Mesenchymal stem cell (in vitro differentiated cells and primary cell): ENCODE measurements around the gene UNC5B.
A peak's percentile ranks its signal among the peaks of the same experiment; 100 is the strongest.

Source experiments
- DNase-seq: peaks from one replicate; pipeline ENCODE4 v3.0.0-alpha.2; 2013
- H2AFZ ChIP-seq: one replicate; pipeline ENCODE4 v1.6.1; 2013; ENCODE audit warnings: low read depth, mild to moderate bottlenecking, control low read depth, inconsistent platforms, low read length, moderate library complexity
- H2AK5ac ChIP-seq: 2 replicates; pipeline ENCODE4 v1.6.1; 2013; ENCODE audit warnings: low read length, moderate library complexity, mild to moderate bottlenecking, inconsistent platforms; ENCODE audit not compliant: severe bottlenecking
- H2BK120ac ChIP-seq: one replicate; pipeline ENCODE4 v1.6.1; 2013; ENCODE audit warnings: low read depth, mild to moderate bottlenecking, inconsistent platforms, low read length, moderate library complexity
- H2BK12ac ChIP-seq, 2 experiments: one replicate each; pipeline ENCODE4 v1.6.1; 2013; ENCODE audit warnings: inconsistent platforms in 2 of 2, low read length in 2 of 2, mild to moderate bottlenecking in 2 of 2, moderate library complexity in 2 of 2, control low read depth in 1 of 2
- H2BK15ac ChIP-seq: one replicate; pipeline ENCODE4 v1.6.1; 2013; ENCODE audit warnings: mild to moderate bottlenecking, low read depth, inconsistent platforms; ENCODE audit not compliant: poor library complexity, severe bottlenecking
- H2BK5ac ChIP-seq: 2 replicates; pipeline ENCODE4 v1.6.1; 2013; ENCODE audit warnings: low read depth, mild to moderate bottlenecking, low read length, control low read depth, inconsistent platforms; ENCODE audit not compliant: poor library complexity, severe bottlenecking
- H3K14ac ChIP-seq, 2 experiments: one replicate each; pipeline ENCODE4 v1.6.1; 2013; ENCODE audit warnings: inconsistent platforms in 2 of 2, low read length in 2 of 2, control low read depth in 1 of 2, mild to moderate bottlenecking in 1 of 2, moderate library complexity in 1 of 2
- H3K18ac ChIP-seq, 2 experiments: one replicate each; pipeline ENCODE4 v1.6.1; 2013; ENCODE audit warnings: inconsistent platforms in 2 of 2, low read length in 2 of 2, control low read depth in 1 of 2, low read depth in 1 of 2, mild to moderate bottlenecking in 1 of 2
- H3K23ac ChIP-seq, 2 experiments: one replicate each; pipeline ENCODE4 v1.6.1; 2013; ENCODE audit warnings: inconsistent platforms in 2 of 2, low read length in 2 of 2, mild to moderate bottlenecking in 2 of 2, moderate library complexity in 2 of 2, control low read depth in 1 of 2
- H3K27ac ChIP-seq: 2 replicates; pipeline ENCODE4 v1.5.1; 2013; ENCODE audit warnings: mild to moderate bottlenecking, moderate library complexity, low read length, control low read depth, inconsistent platforms; ENCODE audit not compliant: poor library complexity, severe bottlenecking
- H3K27me3 ChIP-seq, 2 experiments: 2 replicates each; pipeline versions ENCODE4 v1.6.1 to v1.7.0; 2013; ENCODE audit warnings: low read length in 2 of 2, mild to moderate bottlenecking in 2 of 2, moderate library complexity in 2 of 2, control low read depth in 1 of 2, inconsistent platforms in 1 of 2; ENCODE audit not compliant: control insufficient read depth in 1 of 2, insufficient read depth in 1 of 2
- H3K36me3 ChIP-seq, 2 experiments: 2 replicates each; pipeline versions ENCODE4 v1.6.1 to v1.7.0; 2013; ENCODE audit warnings: low read length in 2 of 2, control low read depth in 1 of 2, inconsistent platforms in 1 of 2, low read depth in 1 of 2, mild to moderate bottlenecking in 1 of 2; ENCODE audit not compliant: insufficient read depth in 2 of 2, control insufficient read depth in 1 of 2
- H3K4ac ChIP-seq, 2 experiments: one replicate each; pipeline ENCODE4 v1.6.1; 2013; ENCODE audit warnings: inconsistent platforms in 2 of 2, low read length in 2 of 2, mild to moderate bottlenecking in 2 of 2, moderate library complexity in 2 of 2, control low read depth in 1 of 2, low read depth in 1 of 2
- H3K4me1 ChIP-seq: 2 replicates; pipeline ENCODE4 v1.6.1; 2013; ENCODE audit warnings: low read depth, low read length, control low read depth; ENCODE audit not compliant: control insufficient read depth, insufficient read depth
- H3K4me2 ChIP-seq: 2 replicates; pipeline ENCODE4 v1.6.1; 2013; ENCODE audit warnings: low read length, mild to moderate bottlenecking, inconsistent platforms; ENCODE audit not compliant: poor library complexity, severe bottlenecking
- H3K4me3 ChIP-seq, 2 experiments: 2 replicates each; pipeline versions ENCODE4 v1.5.1 to v1.7.0; 2013; ENCODE audit warnings: low read length in 2 of 2, mild to moderate bottlenecking in 2 of 2, control low read depth in 1 of 2, low read depth in 1 of 2; ENCODE audit not compliant: insufficient read depth in 1 of 2
- H3K79me1 ChIP-seq: replicated peaks from 2 replicates; pipeline ENCODE4 v1.6.1; 2013; ENCODE audit warnings: mild to moderate bottlenecking, control low read depth, low read length, inconsistent platforms; ENCODE audit not compliant: poor library complexity, severe bottlenecking
- H3K9ac ChIP-seq: 2 replicates; pipeline ENCODE4 v1.7.0; 2013; ENCODE audit warnings: mild to moderate bottlenecking, low read length, moderate library complexity
- H3K9me3 ChIP-seq: 2 replicates; pipeline ENCODE4 v1.7.0; 2013; ENCODE audit warnings: mild to moderate bottlenecking, low read length; ENCODE audit not compliant: control insufficient read depth
- H4K8ac ChIP-seq: one replicate; pipeline ENCODE4 v1.6.1; 2013; ENCODE audit warnings: inconsistent platforms, mild to moderate bottlenecking, low read length, moderate library complexity
- H4K91ac ChIP-seq: one replicate; pipeline ENCODE4 v1.6.1; 2013; ENCODE audit warnings: mild to moderate bottlenecking, low read length, inconsistent platforms
- WGBS: methylation state at CpG from one replicate; pipeline ENCODE4 v1.1.7; 2013; ENCODE audit warnings: mixed read lengths; 5-methylcytosine and 5-hydroxymethylcytosine counted together

UNC5B gene

DNA sequence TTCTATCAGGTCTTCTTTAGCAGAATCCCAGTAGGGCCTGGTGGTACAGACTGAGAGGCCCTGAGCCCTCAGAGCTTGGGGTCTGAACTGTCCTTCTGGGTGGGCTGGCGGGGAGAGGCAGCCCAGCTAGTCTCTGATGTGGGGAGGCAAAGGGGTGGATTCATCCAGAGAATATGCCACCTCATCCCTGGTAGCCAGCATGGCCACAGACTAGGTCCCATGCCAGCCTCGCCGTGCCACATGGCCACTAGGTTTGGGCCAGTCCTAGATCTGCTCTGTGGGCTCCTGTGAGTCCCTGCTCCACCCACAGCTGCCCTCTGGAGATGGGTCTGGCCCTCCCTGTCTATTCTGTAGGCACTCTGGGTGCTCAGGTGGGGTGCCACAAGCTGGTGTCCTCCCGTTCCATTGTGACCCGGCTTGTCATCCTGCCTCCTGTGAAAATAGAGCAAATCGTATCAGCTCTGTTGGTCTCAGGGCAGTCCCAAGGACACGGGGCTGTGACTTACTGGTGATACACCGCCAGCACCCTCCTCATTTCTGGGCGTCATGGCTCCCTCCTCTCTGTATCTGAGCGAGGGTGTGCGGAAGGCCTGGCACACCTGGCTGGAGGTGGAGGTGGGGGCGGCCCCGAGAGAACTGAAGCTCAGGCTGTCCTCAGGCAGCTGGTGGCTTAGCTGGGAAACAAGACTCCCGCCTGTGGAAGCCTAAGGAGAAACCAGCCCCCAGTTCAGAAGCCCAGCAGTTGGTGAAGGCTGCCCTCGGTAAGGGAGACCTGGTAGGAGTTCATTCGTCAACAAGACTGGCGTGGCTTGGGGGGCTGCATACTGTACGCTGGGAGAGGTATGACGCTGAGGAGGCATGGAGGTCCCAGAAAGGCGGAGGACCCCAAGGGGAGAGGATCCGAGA is 33.3 kb downstream of the UNC5B start:
- Histone ChIP-seq H3K36me3 (no peaks in the 10 kb centered on the region), H4K91ac (peak overlapping the region; percentile 90), H2AFZ (no peak overlapping the region), H3K79me1 (no peaks in the 10 kb centered on the region), H2BK15ac (peak overlapping the region; percentile 98), H3K4me2 (no peak overlapping the region), H2BK12ac (peak overlapping the region; percentile 70 to 99), H3K9ac (peak overlapping the region; percentile 60), H3K14ac (peak overlapping the region in 1 of 2 experiments; percentile 92), H3K4me1 (peaks cover 5% of the 10 kb centered on the region), H3K27ac (no peak overlapping the region), H3K9me3 (no peaks in the 10 kb centered on the region), H2BK120ac (peak overlapping the region; percentile 99), H2BK5ac (no peak overlapping the region), H4K8ac (peak overlapping the region; percentile 96), H3K4me3 (no peak overlapping the region), H3K23ac (no peak overlapping the region), H3K18ac (peak overlapping the region; percentile 96 to 98), H3K4ac (peak overlapping the region; percentile 90 to 95), H3K27me3 (peaks cover 0 to 57% of the 10 kb centered on the region in 2 experiments), H2AK5ac (no peak overlapping the region)
- DNase-seq = no peak
- WGBS = 89% methylated on average over 21 of the region's 21 CpGs

DNA sequence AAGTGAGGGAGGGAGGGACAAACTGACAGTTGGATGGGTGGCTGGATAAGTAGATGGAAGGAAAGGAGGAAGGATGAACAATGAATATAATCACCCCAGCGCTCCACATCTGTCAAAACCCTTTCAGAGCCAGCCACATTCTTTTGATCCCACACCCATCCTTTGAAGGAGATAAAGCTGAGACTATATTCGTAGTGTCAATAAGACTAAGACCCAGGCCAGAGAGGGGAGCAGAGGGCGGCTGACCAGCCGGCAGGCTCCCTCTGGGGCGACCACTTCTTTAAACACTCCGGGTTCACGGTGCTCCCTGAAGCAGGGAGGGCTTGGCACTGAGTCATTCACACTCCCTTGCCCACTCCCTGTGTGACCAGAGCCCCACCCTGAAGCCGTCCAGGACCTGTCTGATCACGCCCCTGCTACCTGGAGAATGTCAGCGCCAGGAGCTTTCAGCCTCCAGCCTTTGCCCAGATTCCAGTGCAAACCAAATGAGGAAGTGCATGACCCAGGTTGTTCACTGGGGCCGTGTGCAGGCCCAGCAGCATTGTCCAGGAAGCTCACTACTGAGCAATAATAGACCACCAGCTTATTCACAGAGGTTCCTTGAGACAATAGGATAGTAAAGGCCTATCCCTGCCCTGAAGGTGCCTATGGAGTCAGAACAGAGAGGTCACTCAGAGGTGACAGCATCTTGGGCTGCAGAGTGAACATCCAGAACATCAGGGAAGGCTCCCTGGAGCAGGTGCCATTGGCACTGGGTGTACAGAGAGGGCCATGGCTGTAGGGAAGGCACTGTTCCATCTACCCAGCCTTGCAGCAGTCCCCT is 34.4 kb downstream of the UNC5B start:
- Histone ChIP-seq H3K9me3 (no peaks in the 10 kb centered on the region), H2AFZ (no peak overlapping the region), H3K14ac (peak overlapping the region in 1 of 2 experiments; percentile 44), H3K4ac (peak overlapping the region; percentile 1 to 32), H3K9ac (no peak overlapping the region), H3K23ac (no peak overlapping the region), H3K79me1 (no peaks in the 10 kb centered on the region), H3K4me2 (no peak overlapping the region), H2AK5ac (no peak overlapping the region), H4K91ac (peak overlapping the region; percentile 90), H2BK120ac (no peak overlapping the region), H4K8ac (peak overlapping the region; percentile 35), H3K18ac (peak overlapping the region in 1 of 2 experiments; percentile 96), H3K27ac (no peak overlapping the region), H2BK15ac (peak overlapping the region; percentile 73), H2BK5ac (no peak overlapping the region), H3K4me1 (peaks cover 5% of the 10 kb centered on the region), H3K36me3 (no peaks in the 10 kb centered on the region), H2BK12ac (peak overlapping the region in 1 of 2 experiments; percentile 99), H3K4me3 (no peak overlapping the region), H3K27me3 (peaks cover 0 to 57% of the 10 kb centered on the region in 2 experiments)
- no peak for DNase-seq
- WGBS = 58% methylated on average over 10 of the region's 11 CpGs

DNA sequence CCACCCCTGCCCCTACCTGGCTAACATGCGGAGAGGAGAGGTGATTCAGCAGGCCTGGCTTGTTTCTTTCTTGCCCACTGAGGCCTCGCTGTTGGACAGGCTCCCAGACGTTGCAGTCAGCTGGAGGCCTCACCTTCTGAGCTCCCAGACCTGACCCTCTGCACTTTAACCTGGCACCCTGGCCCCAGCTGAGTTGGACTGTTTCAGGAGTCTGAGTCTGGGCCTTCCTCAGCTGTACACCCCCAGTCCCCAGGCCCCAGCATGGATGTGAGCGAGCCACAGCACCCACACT is 35.0 kb downstream of the UNC5B start:
- H4K91ac ChIP-seq = peak overlapping the region; percentile 67
- no peak overlapping the region for H3K27ac ChIP-seq
- no peaks in the 10 kb centered on the region for H3K9me3 ChIP-seq
- WGBS = 79% methylated on average over 4 of the region's 4 CpGs
- H2AFZ ChIP-seq = no peak overlapping the region
- peak overlapping the region; percentile 3 to 58 for H3K18ac ChIP-seq
- H3K27me3 ChIP-seq = peaks cover 0 to 60% of the 10 kb centered on the region in 2 experiments
- no peak overlapping the region for H3K9ac ChIP-seq
- H3K79me1 ChIP-seq = no peaks in the 10 kb centered on the region
- H2BK15ac ChIP-seq = peak overlapping the region; percentile 73
- peaks cover 5% of the 10 kb centered on the region for H3K4me1 ChIP-seq
- peak overlapping the region in 1 of 2 experiments; percentile 48 for H2BK12ac ChIP-seq
- no peak for DNase-seq
- H3K36me3 ChIP-seq = no peaks in the 10 kb centered on the region
- H3K14ac ChIP-seq = peak overlapping the region in 1 of 2 experiments; percentile 44
- no peak overlapping the region for H3K4me2 ChIP-seq
- no peak overlapping the region for H3K4me3 ChIP-seq
- H3K23ac ChIP-seq = no peak overlapping the region
- H3K4ac ChIP-seq = peak overlapping the region in 1 of 2 experiments; percentile 68
- H2BK120ac ChIP-seq = peak overlapping the region; percentile 12
- H2AK5ac ChIP-seq = no peak overlapping the region
- H2BK5ac ChIP-seq = no peak overlapping the region
- H4K8ac ChIP-seq = peak overlapping the region; percentile 27

DNA sequence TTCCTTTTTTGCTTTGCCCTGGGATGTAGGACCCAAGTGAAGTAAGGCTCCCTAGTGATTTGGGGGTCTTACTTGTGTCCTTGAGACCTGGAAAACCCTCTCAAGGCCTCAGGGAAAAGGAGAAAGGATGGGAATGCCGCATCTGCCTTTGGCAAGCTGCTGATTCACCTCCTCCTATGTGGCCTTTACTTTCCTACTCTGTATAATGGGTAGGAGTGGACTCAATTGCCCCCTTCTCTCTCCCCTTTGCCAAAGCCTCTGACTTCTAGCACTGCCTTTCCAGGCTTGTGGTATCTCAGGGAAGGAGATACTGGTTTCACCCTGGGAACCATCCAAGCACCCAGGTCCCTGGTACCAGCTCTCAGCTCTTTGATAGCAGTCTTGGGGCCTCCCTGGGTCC is 35.4 kb downstream of the UNC5B start:
- H3K9me3 ChIP-seq = no peaks in the 10 kb centered on the region
- no CpG with 5 or more reads among the region's 1 CpG for WGBS
- no peak overlapping the region for H4K8ac ChIP-seq
- H3K9ac ChIP-seq = no peak overlapping the region
- DNase-seq = no peak
- H3K23ac ChIP-seq = no peak overlapping the region
- H2BK5ac ChIP-seq = no peak overlapping the region
- peak overlapping the region; percentile 28 to 49 for H3K18ac ChIP-seq
- H3K79me1 ChIP-seq = no peaks in the 10 kb centered on the region
- H3K4me3 ChIP-seq = no peak overlapping the region
- H4K91ac ChIP-seq = peak overlapping the region; percentile 23
- H2BK12ac ChIP-seq = peak overlapping the region in 1 of 2 experiments; percentile 30
- no peak overlapping the region for H2AK5ac ChIP-seq
- no peak overlapping the region for H3K27ac ChIP-seq
- no peak overlapping the region for H3K14ac ChIP-seq
- H2AFZ ChIP-seq = no peak overlapping the region
- H2BK15ac ChIP-seq = no peak overlapping the region
- peaks cover 5% of the 10 kb centered on the region for H3K4me1 ChIP-seq
- H3K27me3 ChIP-seq = peaks cover 0 to 60% of the 10 kb centered on the region in 2 experiments
- no peaks in the 10 kb centered on the region for H3K36me3 ChIP-seq
- no peak overlapping the region for H3K4me2 ChIP-seq
- H3K4ac ChIP-seq = peak overlapping the region; percentile 32 to 68
- peak overlapping the region; percentile 11 for H2BK120ac ChIP-seq
